GM12801 (cell line): ENCODE data around the gene BTBD6.

ENCODE experiments used
- CTCF ChIP-seq: IDR thresholded peaks from one replicate; pipeline ENCODE4 v1.5.1; 2011; ENCODE audit warnings: control low read depth; ENCODE audit not compliant: insufficient read length; ENCODE audit errors: extremely low read depth

Gene BTBD6

GRCh38 chr14:105224845-105225570 lies 23.3 kb upstream of the BTBD6 start:
- no peak for TF ChIP-seq CTCF

DNA sequence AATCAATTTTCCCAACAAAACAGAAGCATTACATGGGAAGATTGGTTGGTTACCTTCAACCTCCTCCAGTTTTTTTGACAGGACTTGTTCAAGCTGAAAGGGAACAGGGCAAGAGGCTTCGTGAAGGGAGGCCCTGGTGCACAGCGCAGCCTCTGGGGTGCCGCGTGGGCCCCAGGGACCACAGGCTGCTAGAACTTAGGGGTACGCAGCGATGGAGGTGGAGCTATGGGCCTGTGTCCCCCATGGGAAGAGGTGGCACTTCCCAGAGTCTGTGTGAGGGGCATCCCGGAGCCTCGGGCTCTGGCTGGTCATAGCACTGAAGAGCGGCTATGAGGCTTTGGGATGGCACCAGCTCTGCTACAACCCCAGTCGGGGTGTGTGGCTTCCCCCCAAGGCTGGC lies 22.1 kb upstream of the BTBD6 start:
- TF ChIP-seq CTCF, result no peak

DNA sequence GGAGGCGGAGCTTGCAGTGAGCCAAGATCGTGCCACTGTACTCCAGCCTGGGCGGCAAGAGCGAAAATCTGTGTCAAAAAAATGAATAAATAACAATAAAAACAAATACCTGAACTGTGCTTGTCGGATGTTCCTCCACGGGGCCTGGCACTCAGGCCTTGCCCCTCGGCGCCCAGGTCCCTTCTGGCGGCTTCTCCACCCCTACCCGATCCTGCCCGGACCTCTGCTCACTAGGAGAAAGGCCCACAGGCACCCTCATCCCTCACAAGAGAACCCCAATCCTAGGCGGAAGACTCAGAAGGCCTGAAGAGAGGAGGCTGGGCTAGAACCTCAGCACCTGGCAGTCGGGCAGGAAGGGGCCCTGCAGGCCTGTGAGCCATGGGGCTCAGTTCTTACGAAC lies 21.0 kb upstream of the BTBD6 start:
- no peak for TF ChIP-seq CTCF

DNA sequence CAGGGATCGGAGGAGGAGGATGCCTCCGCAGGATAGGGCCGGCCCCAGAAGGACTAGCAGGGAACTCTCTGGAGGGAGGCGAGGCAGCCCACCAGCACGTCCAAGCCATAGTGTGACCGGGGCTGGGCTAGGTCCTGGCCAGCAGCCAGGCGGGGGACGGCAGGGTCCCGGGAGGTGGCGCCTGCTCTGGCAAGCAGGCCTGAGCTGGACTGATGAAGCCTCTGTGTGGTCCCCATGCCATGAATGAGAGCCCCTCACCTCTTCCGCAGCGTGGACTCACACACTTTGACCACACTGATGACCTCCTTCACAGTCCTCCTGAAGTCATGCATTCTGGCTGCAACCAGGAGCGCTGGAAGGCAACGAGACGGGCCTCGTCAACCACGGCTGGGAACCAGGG lies 19.8 kb upstream of the BTBD6 start:
- no peak for TF ChIP-seq CTCF

- no peak for TF ChIP-seq CTCF
Observed at GRCh38 chr14:105229099-105229655, 19.2 kb upstream of the BTBD6 start.

DNA sequence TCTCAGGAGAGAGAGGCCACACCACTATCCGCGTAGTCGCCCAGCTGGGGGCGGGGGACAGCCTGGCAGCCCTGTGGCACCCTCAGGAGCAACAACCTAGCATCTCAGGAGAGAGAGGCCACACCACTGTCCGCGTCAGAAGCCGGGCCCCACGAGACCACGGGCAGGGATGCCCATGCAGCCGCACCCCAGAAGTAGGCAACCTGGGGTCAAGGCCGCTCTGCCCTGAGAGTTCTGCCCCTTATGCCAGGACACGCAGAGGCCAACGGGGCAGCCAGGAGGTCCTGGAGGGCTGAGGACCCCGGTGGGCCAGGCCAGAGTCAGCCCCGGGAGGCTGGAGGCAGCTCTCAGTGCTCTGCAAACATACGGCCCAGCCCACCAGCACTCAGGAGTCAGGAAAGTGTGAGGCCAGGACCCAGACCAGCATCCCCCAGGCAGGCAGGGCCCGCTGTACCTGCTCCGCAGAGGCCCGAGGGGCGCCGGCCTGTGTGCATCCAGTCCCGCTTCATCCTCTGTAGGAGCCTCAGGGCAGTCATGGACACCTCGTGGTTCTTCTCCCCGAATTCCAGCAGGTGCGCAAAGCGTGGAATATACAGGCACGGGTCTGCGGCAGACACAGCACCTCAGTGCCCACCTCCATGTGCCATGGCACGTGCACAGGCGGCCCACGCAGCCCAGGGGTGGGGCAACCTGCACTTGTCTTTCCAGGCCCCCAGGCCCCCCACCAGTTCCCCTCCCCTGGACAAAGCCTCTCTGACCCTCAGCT lies 7.3 kb upstream of the BTBD6 start:
- no peak for TF ChIP-seq CTCF

DNA sequence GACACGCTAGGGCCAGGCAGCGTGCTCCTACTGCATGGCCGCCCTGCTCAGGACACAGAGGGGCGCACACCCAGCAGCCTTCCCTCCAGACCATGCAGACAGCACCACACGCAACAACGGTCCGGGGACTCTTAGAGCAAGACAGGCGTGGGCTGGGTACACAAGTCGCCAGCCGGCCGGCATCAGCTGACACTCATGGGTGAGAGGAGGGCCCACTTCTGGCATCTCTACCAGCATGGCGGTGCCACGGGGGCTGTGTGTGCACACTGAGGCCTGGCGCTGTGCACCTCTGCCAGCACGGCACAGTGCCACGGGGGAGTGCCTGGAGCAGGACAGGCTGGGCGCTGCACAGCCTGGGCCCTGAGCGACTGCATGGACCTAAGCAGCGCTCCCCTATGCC lies 6.7 kb upstream of the BTBD6 start:
- TF ChIP-seq CTCF, result no peak
